ES-I3 (cell line): Measurements from ENCODE around the gene DRD4.

Experiments used
- H3K36me3 ChIP-seq: 2 replicates; pipeline ENCODE4 v1.6.1; 2013; ENCODE audit warnings: mild to moderate bottlenecking, low read length, control low read depth, moderate library complexity; ENCODE audit not compliant: insufficient read depth
- H3K4me1 ChIP-seq: 2 replicates; pipeline ENCODE4 v1.6.1; 2013; ENCODE audit warnings: mild to moderate bottlenecking, control low read depth, low read length; ENCODE audit not compliant: insufficient read depth
- H3K9ac ChIP-seq: 2 replicates; pipeline ENCODE4 v1.6.1; 2013; ENCODE audit warnings: low read depth, mild to moderate bottlenecking, low read length, moderate library complexity
- H3K9me3 ChIP-seq: 2 replicates; pipeline ENCODE4 v1.6.1; 2013; ENCODE audit warnings: mild to moderate bottlenecking, low read length, moderate library complexity; ENCODE audit not compliant: control insufficient read depth, insufficient read depth

Gene DRD4

DNA sequence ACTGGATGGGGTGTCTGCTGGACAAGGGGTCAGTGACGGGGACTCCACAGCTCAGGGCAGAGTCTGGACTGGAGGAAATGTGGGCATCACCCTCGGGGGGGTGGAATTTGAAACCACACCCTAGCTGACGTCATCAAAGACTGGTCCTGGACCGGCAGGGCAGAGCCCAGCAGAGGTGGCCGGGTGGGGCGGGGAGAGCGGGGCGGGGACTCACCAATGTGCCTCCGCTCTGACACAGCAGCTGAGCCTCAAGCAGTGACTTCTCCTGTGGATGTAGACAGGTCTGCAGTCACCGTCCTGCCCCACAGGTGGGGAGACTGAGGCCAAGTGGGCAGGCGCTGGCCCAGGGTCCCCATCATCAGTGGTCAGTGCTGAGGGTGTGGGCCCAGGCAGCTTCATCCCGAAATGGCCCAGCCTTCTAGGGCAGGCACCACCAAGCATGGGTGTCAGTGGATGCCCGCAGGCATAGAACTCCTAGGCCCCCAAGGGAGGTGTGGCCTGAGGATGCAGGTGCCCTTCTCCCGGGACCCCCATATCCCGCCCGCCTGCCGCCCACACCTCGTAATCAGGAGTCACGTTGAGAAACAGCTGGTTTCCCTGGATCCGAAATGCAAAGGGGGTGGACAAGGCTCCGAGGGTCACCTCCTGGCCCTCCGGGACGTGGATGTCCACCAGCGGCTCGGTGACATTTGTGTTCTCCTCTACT is 12.9 kb upstream of the DRD4 start:
- no peak overlapping the region for H3K9ac ChIP-seq
- H3K9me3 ChIP-seq, result no peaks in the 10 kb centered on the region
- no peaks in the 10 kb centered on the region for H3K4me1 ChIP-seq
- H3K36me3 ChIP-seq, result no peaks in the 10 kb centered on the region

GRCh38 chr11:624705-625635 is 12.1 kb upstream of the DRD4 start, which contains the start of gene CDHR5:
Gene CDHR5, minus strand, starts transcription at chr11:624955. Its CDS starts 53 bp downstream, at chr11:624902.
- Histone ChIP-seq H3K4me1 (no peaks in the 10 kb centered on the region; the same call in 1 of the 2 replicates), H3K9ac (no peak within 1 kb of the TSS), H3K36me3 (no peaks in the 10 kb centered on the region), H3K9me3 (no peaks in the 10 kb centered on the region)

DNA sequence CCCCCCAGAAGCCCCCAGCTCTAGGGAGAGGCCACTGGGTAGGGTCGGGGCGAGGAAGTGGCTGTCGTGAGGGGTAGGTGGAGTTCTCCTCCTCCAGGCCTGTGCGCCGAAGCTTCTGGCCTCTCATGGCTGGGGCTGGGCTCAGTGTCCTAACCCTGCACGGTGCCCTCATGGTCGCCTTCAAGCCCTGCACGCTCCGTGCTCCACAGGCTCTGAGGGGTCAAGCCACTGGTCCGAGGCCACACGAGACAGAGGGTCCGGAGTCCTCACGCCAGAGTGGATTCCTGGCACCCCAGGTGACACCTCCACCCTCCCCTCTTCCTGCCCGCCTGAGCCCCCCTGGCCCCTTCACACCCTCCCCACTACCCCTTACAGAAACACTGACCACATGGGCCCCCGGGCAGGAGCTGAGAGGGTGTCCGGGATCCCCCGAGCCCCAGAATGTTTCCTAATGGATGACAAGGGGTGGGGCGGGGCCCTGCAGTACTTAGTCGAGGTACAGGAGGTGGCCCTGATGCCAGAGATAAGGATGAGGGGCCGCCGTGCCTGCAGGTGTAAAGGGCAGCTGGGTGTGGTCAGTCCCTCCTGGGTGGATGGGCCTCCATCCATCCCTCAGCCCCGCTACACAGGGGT is 11.3 kb upstream of the DRD4 start:
- Histone ChIP-seq H3K9ac (no peak overlapping the region), H3K4me1 (no peaks in the 10 kb centered on the region; the same call in 1 of the 2 replicates), H3K36me3 (no peaks in the 10 kb centered on the region), H3K9me3 (no peaks in the 10 kb centered on the region)

- Histone ChIP-seq H3K9me3 (no peaks in the 10 kb centered on the region), H3K36me3 (no peaks in the 10 kb centered on the region), H3K9ac (no peak within 1 kb of the TSS), H3K4me1 (no peaks in the 10 kb centered on the region; the same call in 1 of the 2 replicates)
These were observed 10.4 kb upstream of the DRD4 start, which contains the start of gene SCT for GRCh38 chr11:626475-627307. Gene SCT, minus strand, starts transcription at chr11:627181. Its CDS starts 38 bp downstream, at chr11:627143.

- Histone ChIP-seq H3K9ac (no peak overlapping the region), H3K4me1 (no peaks in the 10 kb centered on the region; the same call in 1 of the 2 replicates), H3K9me3 (no peaks in the 10 kb centered on the region), H3K36me3 (no peaks in the 10 kb centered on the region)
These were observed 9.8 kb upstream of the DRD4 start for GRCh38 chr11:627308-627576.

DNA sequence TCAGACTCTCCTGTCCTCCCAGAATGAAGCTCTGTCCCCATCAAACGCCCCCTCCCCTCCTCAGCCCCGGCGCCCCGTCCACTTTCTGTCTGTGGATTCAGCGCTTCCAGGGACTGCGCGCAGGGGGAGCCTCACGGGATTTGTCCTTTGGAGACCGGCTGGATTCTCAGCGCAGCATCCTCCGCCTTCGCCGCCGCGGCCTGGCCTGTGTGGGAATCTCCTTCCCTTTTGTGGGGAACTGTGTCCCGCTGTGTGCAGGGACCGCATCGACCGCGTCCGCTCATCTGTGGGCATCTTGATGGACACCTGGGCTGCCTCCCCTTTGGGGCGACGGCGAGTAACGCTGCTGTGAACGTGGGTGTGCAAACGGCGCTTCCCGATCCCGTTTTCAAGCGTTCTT is 9.0 kb upstream of the DRD4 start:
- Histone ChIP-seq H3K9me3 (no peaks in the 10 kb centered on the region), H3K9ac (no peak overlapping the region), H3K4me1 (no peaks in the 10 kb centered on the region; the same call in 1 of the 2 replicates), H3K36me3 (no peaks in the 10 kb centered on the region)

- Histone ChIP-seq H3K9me3 (no peaks in the 10 kb centered on the region), H3K36me3 (no peaks in the 10 kb centered on the region), H3K4me1 (no peaks in the 10 kb centered on the region; the same call in 1 of the 2 replicates), H3K9ac (no peak overlapping the region)
These were observed 7.9 kb upstream of the DRD4 start for GRCh38 chr11:629237-629583.

DNA sequence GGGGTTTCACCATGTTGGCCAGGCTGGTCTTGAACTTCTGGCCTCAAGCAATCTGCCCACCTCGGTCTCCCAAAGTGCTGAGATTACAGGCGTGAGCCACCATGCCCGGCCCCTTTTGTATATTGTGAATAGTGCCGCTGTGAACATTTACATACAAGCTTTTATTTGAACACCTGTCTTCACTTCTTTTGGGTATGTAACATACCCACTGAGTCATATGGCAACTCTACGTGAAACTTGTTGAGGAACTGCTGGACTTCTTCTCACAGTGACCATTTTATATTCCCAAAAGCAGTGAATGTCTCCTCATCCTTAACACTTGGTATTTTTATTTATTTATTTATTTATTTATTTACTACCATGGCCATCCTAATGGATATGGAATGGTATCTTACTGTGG is 6.2 kb upstream of the DRD4 start:
- Histone ChIP-seq H3K9me3 (no peaks in the 10 kb centered on the region), H3K9ac (no peak overlapping the region), H3K36me3 (no peaks in the 10 kb centered on the region), H3K4me1 (no peaks in the 10 kb centered on the region; the same call in 1 of the 2 replicates)

DNA sequence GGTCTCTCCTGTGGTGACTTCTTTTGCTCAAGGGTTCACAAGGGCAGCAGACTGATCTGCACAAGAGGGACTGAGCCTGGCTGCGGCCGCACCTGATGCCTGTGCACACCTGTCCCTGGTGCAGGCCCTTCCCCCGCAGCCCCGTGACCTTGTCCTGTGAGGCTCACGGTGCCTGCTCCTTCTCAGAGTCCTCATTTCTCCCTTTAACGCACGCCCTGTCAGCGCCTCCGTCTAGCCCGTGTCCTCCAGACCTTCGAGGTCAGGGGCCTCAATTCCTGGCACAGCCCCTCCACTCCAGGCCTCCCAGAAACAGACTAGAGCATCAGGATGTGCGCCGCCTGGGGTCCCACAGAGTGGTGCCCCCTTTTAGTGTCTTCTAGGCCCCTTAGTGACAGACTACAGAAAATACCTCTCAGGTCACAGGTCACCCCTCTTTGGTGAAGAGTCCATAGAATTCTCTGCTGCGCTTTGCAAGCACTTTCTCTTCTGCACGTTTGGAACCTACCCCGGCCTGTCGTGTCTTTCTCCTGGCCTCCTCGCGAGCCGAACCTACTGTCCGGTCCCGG is 1.0 kb upstream of the DRD4 start:
- Histone ChIP-seq H3K9ac (peak overlapping the region; percentile 11; the same call in 1 of the 2 replicates), H3K36me3 (no peaks in the 10 kb centered on the region)

DNA sequence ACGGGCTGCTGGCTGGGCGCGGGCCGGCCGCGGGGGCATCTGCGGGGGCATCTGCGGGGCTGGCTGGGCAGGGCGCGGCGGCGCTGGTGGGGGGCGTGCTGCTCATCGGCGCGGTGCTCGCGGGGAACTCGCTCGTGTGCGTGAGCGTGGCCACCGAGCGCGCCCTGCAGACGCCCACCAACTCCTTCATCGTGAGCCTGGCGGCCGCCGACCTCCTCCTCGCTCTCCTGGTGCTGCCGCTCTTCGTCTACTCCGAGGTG is 194 bp downstream of the DRD4 start:
- no peaks in the 10 kb centered on the region for H3K36me3 ChIP-seq
- peak overlapping the region; percentile 32; the same call in 1 of the 2 replicates for H3K9ac ChIP-seq
- H3K9me3 ChIP-seq, result no peaks in the 10 kb centered on the region
- H3K4me1 ChIP-seq, result peaks cover 6% of the 10 kb centered on the region; the same call in 1 of the 2 replicates

More for the DNA sequence above, 1.0 kb upstream of the DRD4 start:
- Histone ChIP-seq H3K9me3 (no peaks in the 10 kb centered on the region), H3K4me1 (peaks cover 6% of the 10 kb centered on the region; the same call in 1 of the 2 replicates)

- Histone ChIP-seq H3K9ac (peak overlapping the region; percentile 35; the same call in 1 of the 2 replicates), H3K4me1 (peaks cover 6% of the 10 kb centered on the region; the same call in 1 of the 2 replicates), H3K9me3 (no peaks in the 10 kb centered on the region), H3K36me3 (no peaks in the 10 kb centered on the region)
These were observed 788 bp downstream of the DRD4 start for GRCh38 chr11:637593-638521.

DNA sequence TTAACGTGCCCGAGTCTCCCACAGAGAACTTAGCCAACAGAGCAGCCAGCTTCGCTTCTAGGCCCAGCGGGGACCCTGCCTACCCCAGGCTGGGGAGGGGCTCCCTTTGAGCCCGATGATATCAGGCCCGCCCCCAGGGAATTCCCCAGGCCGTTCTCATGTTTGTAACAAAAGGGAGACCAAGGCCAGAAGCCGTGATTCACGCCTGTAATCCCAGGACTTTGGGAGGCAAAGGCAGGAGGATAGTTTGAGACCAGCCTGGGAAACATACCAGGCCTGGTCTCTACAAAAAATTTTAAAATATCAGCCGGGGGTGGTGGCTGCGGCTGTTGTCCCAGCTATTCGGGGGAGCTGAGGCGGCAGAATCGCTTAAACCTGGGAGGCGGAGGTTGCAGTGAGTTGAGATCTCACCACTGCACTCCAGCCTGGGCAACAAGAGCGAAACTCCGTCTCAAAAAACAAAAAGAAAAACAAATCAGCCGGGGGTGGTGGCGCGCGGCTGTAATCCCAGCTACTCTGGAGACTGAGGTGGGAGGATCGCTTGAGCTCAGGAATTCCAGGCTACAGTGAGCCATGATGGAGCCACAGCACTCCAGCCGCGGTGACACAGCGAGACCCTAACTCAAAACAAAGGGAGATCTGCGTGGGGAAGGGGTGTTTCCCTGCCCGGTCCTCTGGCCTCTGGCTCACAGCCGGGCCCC is 1.7 kb downstream of the DRD4 start:
- no peaks in the 10 kb centered on the region for H3K9me3 ChIP-seq
- peaks cover 6% of the 10 kb centered on the region; the same call in 1 of the 2 replicates for H3K4me1 ChIP-seq
- no peaks in the 10 kb centered on the region for H3K36me3 ChIP-seq
- peak overlapping the region; percentile 35 for H3K9ac ChIP-seq
